Activated naive CD4-positive, alpha-beta T cell (primary cell): ENCODE measurements around the gene LTBR.

Source experiments
- DNase-seq, 4 experiments: peaks; one replicate each; lab custom pipeline; 2025; lab: John Stamatoyannopoulos, UW

Gene LTBR

DNA sequence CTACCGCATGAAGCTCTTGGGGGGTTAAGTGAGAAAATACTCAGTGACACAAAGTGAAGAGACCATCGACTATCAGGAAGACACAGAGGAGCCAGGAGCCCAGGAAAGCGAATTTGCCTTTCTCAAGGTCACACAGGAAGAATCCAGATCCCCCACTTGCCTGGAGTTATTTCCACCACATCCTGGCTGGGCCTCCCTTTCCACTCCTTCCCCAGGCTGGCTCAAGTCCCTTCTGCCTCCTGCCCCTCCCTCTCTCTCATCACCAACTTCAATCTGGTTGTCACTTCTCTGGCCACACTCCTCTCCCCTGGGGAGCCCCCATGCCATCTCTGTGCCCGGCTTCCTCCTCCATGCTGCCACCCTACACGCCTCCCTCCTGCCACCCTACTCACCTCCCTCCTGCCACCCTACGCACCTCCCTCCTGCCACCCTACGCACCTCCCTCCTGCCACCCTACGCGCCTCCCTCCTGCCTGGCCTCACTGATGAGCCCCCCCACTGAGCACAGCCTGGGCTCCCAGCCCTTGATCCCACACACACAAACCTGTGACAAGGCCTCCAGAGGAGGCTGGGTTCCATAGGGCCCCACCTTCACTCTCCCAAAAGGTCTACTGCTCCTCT, 14.9 kb upstream of the LTBR start:
- no peak for DNase-seq

DNA sequence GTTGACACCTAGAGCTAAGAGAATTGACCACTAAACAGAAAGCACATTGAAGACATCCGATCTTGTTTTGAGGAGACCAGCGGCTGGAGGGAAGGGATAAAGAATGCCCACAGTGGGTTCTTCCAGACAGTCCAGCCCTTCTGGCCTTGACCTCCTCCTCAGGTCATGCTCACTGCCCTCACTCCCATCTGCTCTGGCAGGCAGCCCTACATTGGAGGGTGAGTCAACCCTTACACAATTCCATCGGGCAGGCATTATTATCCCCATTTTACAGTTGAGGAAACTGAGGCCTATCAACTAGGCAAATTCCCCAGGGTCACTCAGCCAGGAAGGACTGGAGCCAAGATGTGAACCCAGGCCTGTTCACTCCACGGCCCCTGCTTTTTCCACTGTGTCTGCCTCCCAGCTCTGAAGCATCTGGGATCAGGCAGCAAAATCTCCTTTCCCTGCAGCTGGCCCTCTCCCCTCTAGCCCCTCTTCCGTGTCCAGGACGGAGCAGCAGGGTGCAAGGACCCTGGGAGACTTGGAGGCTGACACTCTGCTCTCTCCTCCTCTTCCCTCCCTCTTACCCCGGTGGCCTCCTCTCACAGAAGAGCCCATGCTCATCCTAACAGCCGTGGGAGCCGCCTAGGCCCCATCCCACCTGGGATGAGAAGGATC, 13.9 kb upstream of the LTBR start:
- DNase-seq = no peak

DNA sequence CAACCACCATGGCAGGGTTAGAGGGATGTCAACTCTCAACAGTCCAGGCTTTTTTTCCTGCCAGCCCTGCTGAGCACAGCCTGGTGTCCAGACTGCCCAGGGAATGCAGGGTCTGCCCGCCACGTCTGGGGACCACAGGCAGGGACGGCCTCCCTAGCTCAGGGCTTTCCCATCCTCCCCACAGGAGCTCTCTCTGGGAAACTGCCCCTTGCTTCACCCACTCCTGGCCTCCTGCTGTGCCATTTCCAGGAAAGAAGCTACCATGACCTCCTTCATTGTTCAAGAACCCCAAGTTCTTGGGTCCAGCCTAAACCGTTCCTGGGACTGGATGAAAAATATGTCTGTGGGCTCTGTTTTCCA, 13.4 kb upstream of the LTBR start:
- no peak for DNase-seq

DNA sequence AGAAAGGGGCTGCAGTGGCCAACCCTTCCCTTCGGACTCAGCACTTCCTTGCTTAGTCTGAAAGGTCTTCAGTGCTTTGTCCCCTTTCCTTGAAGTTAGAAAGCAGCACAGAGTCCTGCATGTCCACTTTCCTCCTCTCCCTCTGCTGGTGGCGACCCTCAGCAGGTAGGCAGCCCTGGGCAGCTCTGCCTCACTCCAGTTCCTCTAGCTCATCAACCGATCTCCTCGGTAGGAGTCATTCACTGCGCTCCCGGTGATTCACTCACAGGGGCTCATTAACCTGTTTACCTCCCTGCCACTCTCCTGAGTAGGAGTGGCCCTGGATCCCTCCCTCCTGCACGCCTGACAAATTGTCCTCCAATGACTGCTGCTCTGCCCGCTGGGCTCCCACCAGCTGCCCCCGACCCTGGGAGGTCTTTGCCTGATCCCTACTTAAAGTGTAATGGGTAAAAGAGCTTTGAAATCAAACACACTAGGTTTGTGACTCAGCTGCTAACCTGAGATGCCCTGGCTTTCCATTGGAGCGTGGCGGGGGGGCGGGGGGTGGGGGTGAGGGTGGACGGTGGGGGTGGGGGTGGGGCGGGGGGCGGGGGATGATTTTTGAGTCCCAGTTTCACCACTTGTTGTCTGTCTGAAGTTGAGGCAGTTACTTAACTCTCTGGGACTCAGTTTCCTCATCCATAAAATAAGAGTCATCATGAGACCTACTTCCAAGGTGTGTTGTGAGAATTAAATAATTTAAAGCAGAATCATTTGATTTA, 12.8 kb upstream of the LTBR start:
- DNase-seq = no peak

DNA sequence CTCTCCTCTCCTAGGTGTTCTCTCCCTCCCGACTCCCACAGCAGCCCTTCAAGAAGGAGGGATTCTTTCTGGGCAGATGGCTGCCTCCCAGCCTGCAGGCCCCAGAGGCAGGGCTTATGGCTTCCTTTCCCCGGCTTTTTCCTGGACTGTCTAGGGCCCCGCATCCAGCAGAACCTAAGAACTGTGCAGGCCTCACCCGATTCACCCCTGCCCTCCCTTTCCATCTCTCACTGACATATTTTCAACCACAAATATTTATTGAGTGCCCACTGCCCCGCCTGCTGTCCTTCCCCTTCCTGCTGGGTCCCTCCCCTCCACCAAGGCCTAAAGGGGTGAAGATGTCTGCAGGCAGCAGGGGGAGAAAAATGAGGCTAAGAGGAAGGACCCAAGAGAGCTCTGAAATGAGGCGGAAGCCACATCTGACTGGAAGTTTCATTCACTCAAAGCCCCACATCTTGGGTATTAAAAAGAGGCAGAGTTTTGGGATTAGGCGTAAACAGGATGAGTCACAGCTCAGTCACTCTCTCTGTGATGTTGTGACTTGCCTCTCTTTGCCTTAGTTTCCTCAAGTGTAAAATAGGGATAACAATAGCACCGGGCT, 11.5 kb upstream of the LTBR start:
- DNase-seq = no peak

DNA sequence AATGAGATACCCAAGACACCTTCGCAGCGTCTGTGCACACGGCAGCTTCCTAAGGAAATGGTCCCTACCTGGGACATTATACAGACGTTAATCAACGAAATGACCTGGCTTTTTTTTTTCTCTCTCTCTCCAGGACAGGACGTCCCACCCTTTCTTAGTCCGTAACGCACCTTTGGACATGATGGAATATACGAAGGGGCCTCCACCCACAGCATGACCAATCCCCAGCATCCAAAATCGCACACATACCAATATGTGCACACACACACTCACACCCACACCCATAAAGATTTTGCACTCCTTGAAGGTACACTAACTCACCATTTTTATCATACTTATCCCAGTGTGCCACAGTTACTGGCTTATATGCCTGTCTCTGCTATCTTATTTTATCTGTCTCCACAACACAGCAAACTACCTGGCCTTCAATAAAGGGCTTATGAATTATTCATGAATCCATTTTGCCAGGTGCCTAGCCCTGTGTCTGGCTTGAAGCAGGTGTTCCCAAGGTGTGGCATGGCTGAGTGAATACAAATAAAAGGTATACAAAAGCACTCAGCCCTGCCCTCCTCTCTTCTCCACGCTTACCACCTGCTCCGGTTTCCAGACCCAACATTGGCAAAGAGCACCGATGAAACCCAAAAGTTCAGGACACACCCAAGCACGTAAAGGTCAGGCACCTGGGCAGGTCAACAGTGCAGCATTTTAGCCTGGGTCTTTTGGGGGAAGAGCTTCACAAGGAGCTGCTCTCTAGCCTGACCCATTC, 10.8 kb upstream of the LTBR start:
- DNase-seq = no peak

DNA sequence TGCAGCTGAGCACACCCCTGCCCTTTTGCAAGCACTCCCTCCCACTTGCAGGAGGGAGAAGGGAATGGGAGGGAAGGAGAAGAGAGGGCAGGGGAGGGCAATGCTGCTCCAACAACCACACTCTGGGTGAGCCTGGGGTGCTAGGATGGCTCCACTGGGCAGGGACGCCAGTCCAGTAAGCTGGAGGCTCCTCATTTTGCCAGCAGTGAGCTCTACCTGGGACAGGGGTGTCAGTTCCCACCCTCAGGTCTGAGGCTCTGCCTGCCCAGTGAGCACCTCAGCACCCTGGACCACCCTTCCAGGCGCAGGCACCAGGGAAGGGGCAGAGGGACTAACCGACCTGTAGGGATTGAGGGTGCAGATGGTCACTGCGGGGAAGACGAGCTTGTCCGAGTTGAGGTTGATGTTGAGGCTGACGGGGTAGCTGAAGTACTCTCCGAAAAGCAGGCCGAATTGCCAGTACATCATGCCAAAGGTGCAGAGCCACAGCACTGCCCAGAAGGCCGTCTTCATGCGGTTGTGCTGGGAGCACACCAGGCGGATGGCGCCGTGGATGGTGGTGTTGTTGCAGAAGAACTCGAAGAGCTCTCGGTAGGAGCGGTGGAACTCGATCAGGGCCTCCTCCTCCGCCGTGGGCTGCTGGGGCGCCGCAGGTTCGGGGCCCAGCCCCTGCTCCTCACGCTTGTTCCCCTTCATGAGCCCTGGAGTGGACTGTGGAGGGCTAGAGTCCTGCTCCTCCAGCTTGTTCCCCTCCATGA, 9.8 kb upstream of the LTBR start:
- no peak for DNase-seq

DNA sequence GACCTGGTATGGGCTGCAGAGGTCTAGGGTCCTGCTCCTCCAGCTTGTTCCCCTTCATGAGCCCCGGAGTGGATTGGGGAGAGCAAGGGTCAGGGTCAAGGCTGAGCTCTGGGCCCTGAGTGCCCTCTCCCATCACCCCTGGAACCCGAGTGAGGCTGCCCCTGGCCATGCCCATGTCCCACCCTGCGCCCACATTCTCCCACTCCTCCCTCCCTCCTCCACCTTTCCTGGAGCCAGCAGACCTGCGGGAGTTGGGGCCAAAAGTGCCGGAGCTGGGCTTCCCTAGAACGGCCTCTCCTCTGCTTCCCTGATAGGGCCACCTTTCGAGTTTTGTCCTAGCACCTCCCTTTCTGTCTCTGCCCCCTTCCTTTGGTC, 9.2 kb upstream of the LTBR start:
- no peak for DNase-seq

DNA sequence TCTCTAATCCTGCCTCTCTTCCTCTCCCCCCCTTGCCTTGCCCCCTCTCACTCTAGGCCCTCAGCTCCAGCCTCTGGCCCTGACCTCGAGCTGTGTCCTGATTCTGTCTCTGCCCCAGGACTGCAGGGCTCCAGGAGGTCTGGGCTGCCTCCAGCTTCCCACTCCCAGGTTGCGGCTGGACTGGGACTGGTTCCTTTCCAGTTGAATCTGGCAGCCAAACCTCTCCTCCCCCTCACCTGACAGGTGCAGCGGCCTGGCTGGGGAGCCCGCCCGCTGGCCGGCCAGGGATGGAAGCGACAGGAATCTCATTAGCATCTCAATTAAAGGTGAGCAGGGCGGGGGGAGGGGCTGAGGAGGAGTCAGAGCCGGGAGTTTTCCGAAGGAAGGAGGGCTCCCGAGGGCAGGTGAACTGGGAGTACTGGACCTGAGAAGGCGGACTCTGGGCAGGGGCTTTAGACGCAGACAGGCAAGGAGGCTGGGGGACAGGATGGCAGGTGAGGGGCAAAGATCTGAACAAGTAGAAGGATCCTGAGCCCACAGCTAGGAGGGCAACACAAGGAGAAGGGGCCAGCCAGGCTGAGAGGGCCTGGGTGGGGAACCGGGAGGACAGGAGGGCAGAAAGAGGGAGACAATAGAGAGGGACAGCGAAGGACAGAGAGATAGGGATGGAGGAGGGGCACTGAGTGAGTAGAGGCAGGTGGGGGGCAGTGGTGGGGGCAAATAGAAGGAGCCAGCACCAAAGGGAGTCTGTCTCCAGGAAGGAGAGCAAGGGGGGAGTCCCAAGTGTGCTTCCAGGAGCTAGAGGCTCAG, 8.5 kb upstream of the LTBR start, which contains the start of gene SCNN1A:
Gene SCNN1A (minus strand): TSS at position 295 of the 810 bp plus-strand sequence. CDS start 780 bp downstream, outside the sequence.
- no peak for DNase-seq

DNA sequence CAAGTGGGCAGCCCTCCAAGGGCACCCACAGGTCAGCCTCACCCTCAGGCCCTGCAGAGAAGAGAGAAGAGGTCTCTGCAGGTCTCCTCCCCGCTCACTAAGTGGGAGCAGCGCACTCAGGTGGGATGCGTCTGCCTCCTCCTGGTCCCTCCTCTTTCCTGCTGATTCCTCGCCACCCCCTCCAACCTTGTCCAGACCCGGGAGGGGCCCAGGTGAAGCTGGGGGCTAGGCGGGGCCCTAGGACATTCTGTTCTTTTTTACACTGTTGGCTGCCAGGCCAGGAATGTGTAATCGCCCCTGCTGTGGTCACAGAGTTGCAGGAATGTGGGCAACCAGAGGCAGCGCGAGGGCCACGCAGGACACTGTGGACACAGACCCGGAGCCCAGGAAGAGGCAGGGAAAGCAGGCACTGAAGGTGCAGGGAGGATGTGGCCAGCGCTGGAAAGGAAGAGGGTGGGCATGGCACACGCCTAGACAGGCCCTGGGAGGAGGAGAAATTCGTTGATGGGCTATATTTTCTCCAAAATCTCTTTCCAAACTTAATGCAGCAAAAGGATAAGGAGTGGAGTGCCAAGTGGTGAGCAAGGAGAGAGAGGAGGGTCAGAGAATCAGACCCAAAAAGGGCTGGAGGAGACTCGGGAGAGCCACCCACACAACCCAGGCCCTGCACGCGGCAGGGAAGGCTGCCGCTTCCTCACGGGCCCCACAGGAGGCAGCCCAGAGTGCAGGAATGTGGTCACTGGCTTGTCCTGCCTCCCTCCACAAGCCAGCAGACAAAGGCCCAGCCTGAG, 7.7 kb upstream of the LTBR start:
- no peak for DNase-seq

DNA sequence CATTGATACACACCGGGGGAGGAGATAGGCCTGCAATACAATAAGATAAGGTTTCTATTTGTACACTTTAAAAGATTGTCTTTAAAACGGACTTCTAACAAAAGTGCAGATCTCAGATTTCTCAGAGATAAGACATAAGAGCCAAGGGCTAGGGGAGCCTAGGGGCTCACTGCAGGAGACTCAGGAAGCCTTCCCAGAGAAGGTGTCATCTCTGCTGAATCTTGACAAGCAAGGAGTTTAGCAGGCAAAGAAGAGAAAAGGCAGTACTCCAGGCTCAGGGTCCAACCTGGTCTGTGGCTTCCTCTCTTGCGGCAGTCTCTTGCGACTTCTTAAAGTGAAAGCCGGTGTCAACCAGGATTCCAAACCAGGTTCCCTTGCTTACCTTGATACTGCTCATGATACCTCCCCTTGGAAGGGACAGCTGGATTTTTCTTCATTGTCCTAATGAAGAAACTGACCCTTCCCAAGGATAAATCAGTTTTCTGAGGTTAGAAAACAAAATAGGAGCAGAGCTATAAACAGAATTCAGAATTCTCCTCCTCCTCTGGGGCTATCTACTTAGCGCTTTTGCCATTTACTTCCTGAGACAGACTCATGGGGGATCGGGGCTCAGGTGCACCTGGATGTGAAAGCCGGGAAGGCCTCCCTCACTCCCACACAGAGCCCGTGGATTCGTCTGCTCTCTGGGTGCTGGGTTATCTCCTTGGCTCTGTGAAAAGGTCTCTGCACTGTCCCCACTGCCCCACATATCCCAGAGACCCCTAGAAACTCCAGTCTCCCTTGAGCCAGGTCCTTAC, 6.9 kb upstream of the LTBR start:
- no peak for DNase-seq

DNA sequence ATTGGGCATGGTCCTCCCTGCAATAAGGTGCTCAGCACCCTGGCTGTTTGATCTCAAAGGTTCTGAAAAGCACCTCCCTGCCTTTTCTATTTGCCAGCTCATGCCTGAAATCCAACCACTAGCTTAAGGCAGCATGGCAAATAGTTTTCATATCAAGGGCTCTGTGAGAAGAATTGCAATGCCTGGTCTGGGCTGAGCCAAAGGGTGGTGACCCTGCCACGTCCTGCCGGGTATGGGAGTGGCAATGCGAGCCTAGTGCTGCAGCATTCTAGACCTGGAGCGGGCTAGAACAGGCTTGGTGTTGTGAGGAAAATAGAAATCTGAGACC, 6.3 kb upstream of the LTBR start:
- DNase-seq = no peak

DNA sequence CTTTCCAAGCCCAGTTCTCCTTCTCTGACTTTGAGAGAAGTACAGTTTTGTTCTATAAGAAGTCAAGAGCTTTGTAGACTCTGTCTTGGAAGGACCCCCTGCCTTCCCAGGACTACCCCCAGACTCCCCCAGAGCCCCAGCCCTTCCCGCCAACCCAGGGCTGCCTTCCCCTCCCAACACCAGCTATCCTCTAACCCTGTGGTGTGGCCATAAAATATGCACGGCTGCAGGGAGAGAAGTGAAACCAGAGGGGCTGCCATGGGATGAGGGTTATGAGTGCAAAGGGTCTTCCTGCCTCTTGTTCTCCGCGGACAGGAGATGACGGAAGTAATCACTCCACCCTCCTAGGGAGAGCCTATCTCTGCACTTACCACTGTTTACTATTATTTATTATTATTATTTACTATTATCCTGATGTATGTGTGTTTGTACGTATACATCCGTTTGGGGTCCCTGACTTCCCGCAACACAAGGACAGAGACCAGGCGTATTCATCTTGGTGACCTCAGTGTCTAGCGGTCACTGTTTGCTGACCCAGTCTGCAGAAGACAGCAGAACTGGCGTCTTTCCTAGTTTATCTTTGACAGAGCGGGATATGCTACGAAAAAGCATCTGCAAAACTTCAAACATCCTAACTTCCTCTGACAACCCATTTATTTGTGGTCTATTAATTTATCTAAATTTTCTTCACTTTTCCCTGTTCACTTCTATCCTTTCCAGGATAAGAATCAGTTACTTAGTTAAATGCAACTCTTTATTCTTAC, 5.1 kb upstream of the LTBR start:
- DNase-seq = no peak

DNA sequence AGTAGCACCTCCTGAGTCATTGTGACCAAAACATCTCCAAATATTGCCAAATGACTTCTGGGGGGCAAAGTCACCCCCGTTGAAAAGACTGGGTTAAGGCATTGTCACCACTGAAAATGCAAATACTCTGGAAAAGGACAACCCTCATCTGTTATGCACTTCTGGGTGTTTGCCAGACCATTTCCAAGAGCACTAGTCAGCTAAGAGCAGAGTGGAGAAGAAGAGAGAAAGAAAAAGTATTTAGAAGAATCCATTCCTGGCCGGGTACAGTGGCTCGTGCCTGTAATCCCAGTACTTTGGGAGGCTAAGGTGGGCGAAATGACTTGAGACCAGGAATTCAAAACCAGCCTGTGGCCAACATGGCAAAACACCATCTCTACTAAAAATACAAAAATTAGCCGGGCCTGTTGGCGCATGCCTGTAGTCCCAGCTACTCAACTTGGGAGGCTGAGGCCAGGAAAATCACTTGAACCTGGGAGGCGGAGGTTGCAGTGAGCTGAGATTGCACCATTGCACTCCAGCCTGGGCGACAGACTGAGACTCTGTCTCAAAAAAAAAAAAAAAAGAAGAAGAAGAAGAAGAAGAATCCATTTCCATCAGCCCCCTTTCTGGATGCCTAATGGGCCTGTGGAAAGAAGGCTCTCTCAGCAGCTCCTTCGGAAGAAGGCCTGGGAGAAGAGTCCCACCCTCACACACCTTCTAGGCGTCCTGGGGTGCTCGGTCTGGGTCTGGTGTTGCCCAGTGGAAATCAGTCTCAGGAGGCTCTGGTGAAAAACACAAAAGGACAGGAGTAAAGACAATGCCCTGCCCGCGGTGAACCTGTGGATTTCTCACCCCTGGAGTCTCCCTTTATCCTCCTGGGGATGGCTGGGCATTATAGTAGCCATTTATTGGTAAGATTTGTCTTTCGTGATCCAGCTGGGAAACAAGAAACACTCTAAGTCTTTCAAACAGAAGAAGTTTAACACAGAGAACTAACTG, 3.5 kb upstream of the LTBR start:
- DNase-seq = no peak

DNA sequence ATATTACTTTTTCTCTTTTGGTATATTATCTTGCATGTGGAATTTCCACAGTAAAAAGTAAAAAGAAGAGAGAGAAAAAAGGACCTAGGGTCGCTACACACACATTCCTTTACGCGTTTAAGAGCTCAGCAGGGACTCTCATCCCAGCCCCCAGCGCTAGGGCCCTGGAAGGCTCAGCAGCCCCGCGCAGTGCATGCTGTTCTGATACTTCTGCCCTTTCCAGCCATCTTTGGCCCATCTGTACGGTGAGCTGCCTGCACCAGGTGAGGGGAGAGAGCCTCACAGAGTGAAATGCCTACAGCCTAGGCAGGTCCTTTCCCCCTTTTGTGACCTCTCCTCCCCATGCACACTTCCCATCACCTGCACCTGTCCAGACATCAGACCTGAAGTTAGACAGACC, 1.6 kb upstream of the LTBR start:
- no peak for DNase-seq

DNA sequence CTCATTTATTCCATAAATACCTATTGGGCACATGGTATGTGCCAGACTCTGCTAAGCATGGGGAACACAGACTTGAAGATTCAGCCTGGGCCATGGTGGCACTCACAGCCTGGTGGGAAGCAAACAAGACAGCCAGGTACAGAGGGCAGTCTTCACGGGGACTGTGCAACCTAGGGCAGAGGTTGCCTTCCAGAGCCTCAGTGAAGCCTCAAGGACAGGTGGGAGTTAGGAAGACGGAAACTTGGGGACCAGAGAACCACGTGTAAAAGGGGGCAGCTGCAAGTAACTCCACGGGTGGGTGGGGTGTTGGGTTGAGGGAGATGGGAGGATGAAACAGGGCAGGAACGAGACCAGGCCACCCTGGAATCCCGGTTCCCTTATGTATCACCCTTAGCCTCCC, 980 bp upstream of the LTBR start:
- DNase-seq = no peak
